ENCODE measurements around the gene CCDC167.

DNA sequence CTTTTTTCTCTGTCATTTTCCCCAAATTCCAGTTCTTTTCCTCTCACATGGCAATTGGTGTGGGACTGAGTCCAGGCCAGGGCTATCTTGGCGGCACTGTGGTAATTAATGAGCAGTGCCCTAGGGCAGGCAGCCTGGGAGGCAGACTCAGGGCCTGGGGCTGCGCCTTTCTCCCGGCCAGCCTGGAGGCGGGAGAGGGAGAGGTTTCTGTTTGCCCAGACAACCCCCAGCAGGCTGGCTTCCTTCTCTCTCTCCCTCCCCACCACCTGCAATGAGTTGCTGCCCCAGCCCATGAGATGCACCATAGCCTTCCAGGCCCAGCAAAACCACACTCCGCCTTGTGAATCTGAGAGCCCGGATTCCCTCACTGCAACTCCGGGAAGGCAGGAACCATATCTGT is 15.1 kb upstream of the CCDC167 start:
- TF ChIP-seq, protein P1, sequence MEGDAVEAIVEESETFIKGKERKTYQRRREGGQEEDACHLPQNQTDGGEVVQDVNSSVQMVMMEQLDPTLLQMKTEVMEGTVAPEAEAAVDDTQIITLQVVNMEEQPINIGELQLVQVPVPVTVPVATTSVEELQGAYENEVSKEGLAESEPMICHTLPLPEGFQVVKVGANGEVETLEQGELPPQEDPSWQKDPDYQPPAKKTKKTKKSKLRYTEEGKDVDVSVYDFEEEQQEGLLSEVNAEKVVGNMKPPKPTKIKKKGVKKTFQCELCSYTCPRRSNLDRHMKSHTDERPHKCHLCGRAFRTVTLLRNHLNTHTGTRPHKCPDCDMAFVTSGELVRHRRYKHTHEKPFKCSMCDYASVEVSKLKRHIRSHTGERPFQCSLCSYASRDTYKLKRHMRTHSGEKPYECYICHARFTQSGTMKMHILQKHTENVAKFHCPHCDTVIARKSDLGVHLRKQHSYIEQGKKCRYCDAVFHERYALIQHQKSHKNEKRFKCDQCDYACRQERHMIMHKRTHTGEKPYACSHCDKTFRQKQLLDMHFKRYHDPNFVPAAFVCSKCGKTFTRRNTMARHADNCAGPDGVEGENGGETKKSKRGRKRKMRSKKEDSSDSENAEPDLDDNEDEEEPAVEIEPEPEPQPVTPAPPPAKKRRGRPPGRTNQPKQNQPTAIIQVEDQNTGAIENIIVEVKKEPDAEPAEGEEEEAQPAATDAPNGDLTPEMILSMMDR (conservative IDR thresholded peaks at IDR 0.05; ENCODE audit: low read length), result no peak
- no peak for TF ChIP-seq EZH2phosphoT487 (IDR thresholded peaks at IDR 0.05; ENCODE audit: borderline replicate concordance, low read depth, low read length)

All from OCI-LY7 (cell line).